ENCODE data around the gene HMGCS2.

DNA sequence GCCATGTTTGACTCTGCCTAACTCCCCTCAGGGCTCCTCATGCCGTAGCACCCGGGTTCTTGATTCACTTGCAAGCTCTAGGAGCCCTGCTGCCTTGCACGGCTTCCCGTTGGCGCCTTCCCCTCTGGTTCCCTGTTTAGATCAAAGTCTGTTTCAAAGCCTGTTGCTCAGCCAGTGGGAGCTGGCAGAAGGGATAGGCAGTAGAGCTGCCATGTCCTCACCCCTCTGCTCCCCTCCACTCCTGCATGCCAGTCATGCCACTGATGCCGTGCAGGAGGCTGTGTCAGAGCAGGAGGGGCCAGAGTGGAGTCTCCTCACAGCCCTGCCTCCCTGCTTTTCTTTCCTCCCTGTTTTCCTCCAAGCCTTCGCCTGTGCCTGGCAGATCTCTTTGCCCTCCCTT is 26.5 kb downstream of the HMGCS2 start:
- TF ChIP-seq, protein P1, sequence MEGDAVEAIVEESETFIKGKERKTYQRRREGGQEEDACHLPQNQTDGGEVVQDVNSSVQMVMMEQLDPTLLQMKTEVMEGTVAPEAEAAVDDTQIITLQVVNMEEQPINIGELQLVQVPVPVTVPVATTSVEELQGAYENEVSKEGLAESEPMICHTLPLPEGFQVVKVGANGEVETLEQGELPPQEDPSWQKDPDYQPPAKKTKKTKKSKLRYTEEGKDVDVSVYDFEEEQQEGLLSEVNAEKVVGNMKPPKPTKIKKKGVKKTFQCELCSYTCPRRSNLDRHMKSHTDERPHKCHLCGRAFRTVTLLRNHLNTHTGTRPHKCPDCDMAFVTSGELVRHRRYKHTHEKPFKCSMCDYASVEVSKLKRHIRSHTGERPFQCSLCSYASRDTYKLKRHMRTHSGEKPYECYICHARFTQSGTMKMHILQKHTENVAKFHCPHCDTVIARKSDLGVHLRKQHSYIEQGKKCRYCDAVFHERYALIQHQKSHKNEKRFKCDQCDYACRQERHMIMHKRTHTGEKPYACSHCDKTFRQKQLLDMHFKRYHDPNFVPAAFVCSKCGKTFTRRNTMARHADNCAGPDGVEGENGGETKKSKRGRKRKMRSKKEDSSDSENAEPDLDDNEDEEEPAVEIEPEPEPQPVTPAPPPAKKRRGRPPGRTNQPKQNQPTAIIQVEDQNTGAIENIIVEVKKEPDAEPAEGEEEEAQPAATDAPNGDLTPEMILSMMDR (IDR thresholded peaks at IDR 0.05) = no peak
- TF ChIP-seq EZH2phosphoT487 (IDR thresholded peaks at IDR 0.05) (no peak), EZH2 (IDR thresholded peaks at IDR 0.05) (no peak)
